ENCODE measurements around the gene SUCO. TPM values are rescaled to one million over a fixed set of nuclear protein-coding genes. Genes with fewer than 3 reads are reported as not detected.

Gene SUCO
- total RNA-seq, 1 experiment from 2014 or later = 37.7 TPM

DNA sequence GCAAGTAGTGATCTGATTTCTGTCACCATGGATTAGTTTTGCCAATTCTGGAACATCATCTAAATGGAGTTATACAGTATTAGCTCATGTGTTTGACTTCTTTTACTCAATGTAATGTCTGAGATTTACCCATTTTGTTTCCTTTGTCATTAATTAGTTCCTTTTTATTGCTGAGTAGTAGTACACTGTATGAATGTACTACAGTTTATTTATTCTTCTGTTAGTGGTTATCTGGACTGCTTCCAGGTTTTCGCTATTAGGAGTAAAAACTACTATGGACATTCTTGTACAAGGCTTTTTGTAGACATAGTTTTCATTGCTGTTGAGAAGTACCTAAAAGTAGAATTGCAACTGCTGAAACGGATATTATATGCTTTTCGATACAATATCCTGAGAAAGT, 14.1 kb downstream of the SUCO start:
- TF ChIP-seq, protein P1, sequence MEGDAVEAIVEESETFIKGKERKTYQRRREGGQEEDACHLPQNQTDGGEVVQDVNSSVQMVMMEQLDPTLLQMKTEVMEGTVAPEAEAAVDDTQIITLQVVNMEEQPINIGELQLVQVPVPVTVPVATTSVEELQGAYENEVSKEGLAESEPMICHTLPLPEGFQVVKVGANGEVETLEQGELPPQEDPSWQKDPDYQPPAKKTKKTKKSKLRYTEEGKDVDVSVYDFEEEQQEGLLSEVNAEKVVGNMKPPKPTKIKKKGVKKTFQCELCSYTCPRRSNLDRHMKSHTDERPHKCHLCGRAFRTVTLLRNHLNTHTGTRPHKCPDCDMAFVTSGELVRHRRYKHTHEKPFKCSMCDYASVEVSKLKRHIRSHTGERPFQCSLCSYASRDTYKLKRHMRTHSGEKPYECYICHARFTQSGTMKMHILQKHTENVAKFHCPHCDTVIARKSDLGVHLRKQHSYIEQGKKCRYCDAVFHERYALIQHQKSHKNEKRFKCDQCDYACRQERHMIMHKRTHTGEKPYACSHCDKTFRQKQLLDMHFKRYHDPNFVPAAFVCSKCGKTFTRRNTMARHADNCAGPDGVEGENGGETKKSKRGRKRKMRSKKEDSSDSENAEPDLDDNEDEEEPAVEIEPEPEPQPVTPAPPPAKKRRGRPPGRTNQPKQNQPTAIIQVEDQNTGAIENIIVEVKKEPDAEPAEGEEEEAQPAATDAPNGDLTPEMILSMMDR (conservative IDR thresholded peaks at IDR 0.05) = no peak
- Mint-ChIP-seq H3K27ac (no peak overlapping the region), H3K4me3 (no peak overlapping the region)

More for the DNA sequence above, 14.1 kb downstream of the SUCO start:
- Histone ChIP-seq H3K56ac (ENCODE audit: insufficient read length, low read depth, low read length) (no peak overlapping the region), H3K18ac (ENCODE audit: insufficient read length, low read depth, low read length) (no peak overlapping the region), H2AK5ac (ENCODE audit: insufficient read length, low read length) (no peak overlapping the region), H4K91ac (ENCODE audit: insufficient read length, low read depth, low read length) (no peak overlapping the region), H3K23ac (ENCODE audit: insufficient read length, low read depth, low read length) (no peak overlapping the region), H3K4me2 (ENCODE audit: insufficient read depth, insufficient read length, low read length) (no peak overlapping the region), H3K79me2 (ENCODE audit: insufficient read depth, low read length) (peaks cover 25% of the 10 kb centered on the region; the same call in 1 of the 2 replicates), H4K8ac (replicated peaks; ENCODE audit: insufficient read length, low read depth, low read length) (no peak overlapping the region), H2BK120ac (ENCODE audit: low read depth, low read length, poor library complexity, severe bottlenecking) (no peak overlapping the region), H3K23me2 (ENCODE audit: insufficient read length, low read depth, low read length, poor library complexity, severe bottlenecking) (no peaks in the 10 kb centered on the region), H3T11ph (ENCODE audit: low read length) (no peak overlapping the region), H3K27ac (ENCODE audit: insufficient read length, low read depth, low read length) (no peak overlapping the region), H2BK20ac (ENCODE audit: low read depth, low read length, poor library complexity, severe bottlenecking) (no peak overlapping the region), H3K9me3 (ENCODE audit: control insufficient read depth, low read depth, low read length) (no peaks in the 10 kb centered on the region), H4K20me1 (ENCODE audit: control insufficient read depth, insufficient read depth, insufficient read length) (no peaks in the 10 kb centered on the region), H4K5ac (ENCODE audit: insufficient read length, low read depth, low read length) (no peak overlapping the region), H3K79me1 (ENCODE audit: insufficient read depth, low read depth, low read length, poor library complexity, severe bottlenecking) (no peaks in the 10 kb centered on the region), H3K27me3 (ENCODE audit: insufficient read depth, low read length) (no peaks in the 10 kb centered on the region), H3K14ac (ENCODE audit: insufficient read depth, low read length) (no peak overlapping the region), H2BK15ac (ENCODE audit: low read depth, low read length) (no peak overlapping the region), H3K4ac (ENCODE audit: low read depth, low read length) (no peak overlapping the region), H2BK12ac (ENCODE audit: insufficient read length, low read depth, low read length) (no peak overlapping the region), H3K4me1 (ENCODE audit: insufficient read depth, low read length) (peaks cover 5% of the 10 kb centered on the region; the same call in 1 of the 2 replicates), H2BK5ac (ENCODE audit: insufficient read length, low read length) (no peak overlapping the region), H3K9ac (ENCODE audit: extremely low read depth, insufficient read length, low read length) (no peak overlapping the region), H2AFZ (ENCODE audit: low read length) (no peak overlapping the region)
- H3K4me1 Mint-ChIP-seq = peaks cover 31% of the 10 kb centered on the region in 2 experiments
- no peak for DNase-seq
- no peaks in the 10 kb centered on the region for H3K9me3 Mint-ChIP-seq
- H3K36me3 Mint-ChIP-seq (ENCODE audit: insufficient read depth in 1 of 3, low read depth in 3 of 3) = 0 out of 7 replicates have a peak, but pooled peaks cover 0 to 4% (median 0%) of the 10 kb centered on the region in 3 experiments
- no CpG with 5 or more reads among the region's 3 CpGs for WGBS (ENCODE audit: extremely low coverage, insufficient read length, low lambda C conversion rate)
- no peaks in the 10 kb centered on the region for H3K27me3 Mint-ChIP-seq (ENCODE audit: low read depth)

Measured in H9 (cell line).